ENCODE results near the gene FAM168A. TPM values are rescaled to one million over a fixed set of nuclear protein-coding genes. Genes with fewer than 3 reads are reported as not detected.
A peak's percentile ranks its signal among the peaks of the same experiment; 100 is the strongest.

The FAM168A gene
- total RNA-seq = 28.2 and 30.9 TPM in 2 replicates

GRCh38 chr11:73597956-73598718 lies at the start of gene FAM168A:
Gene FAM168A (minus strand): TSS chr11:73598112. CDS start chr11:73468474, 129,638 bp downstream.
- H3K9me3 ChIP-seq (ENCODE audit: low read depth, low read length) = no peaks in the 10 kb centered on the region
- peaks cover 45% of the 10 kb centered on the region for H3K79me2 ChIP-seq (ENCODE audit: insufficient read depth, low read length)
- H3K4me1 ChIP-seq (ENCODE audit: insufficient read depth, low read length) = peaks cover 14% of the 10 kb centered on the region
- no peaks in the 10 kb centered on the region for H3K36me3 ChIP-seq (ENCODE audit: insufficient read depth, low read length)
- H3K27me3 ChIP-seq (ENCODE audit: insufficient read depth, low read length) = no peaks in the 10 kb centered on the region
- peak within 1 kb of the TSS; percentile 82 for H3K4me3 ChIP-seq (ENCODE audit: insufficient read depth, low read length)
- H3K27ac ChIP-seq (ENCODE audit: low read depth, low read length) = peak within 1 kb of the TSS; percentile 75
- no peak for TF ChIP-seq CTCF (IDR thresholded peaks at IDR 0.05; ENCODE audit: extremely low read depth, low read depth, low read length)
- H3K4me2 ChIP-seq (ENCODE audit: insufficient read depth, low read length) = peak within 1 kb of the TSS; percentile 94
- H4K20me1 ChIP-seq (ENCODE audit: insufficient read depth, low read length) = peaks cover 22% of the 10 kb centered on the region
- H2AFZ ChIP-seq (ENCODE audit: low read length) = peak within 1 kb of the TSS; percentile 98
- DNase-seq (ENCODE audit: insufficient read length, low spot score, missing footprints) = peak; percentile 98

- Histone ChIP-seq H3K36me3 (ENCODE audit: insufficient read depth, low read length) (no peaks in the 10 kb centered on the region), H4K20me1 (ENCODE audit: insufficient read depth, low read length) (no peaks in the 10 kb centered on the region), H3K4me3 (ENCODE audit: insufficient read depth, low read length) (peak overlapping the region; percentile 51), H3K27ac (ENCODE audit: low read depth, low read length) (no peak overlapping the region), H3K27me3 (ENCODE audit: insufficient read depth, low read length) (peaks cover 9% of the 10 kb centered on the region), H3K9me3 (ENCODE audit: low read depth, low read length) (no peaks in the 10 kb centered on the region), H2AFZ (ENCODE audit: low read length) (peak overlapping the region; percentile 35), H3K4me2 (ENCODE audit: insufficient read depth, low read length) (peak overlapping the region; percentile 60), H3K4me1 (ENCODE audit: insufficient read depth, low read length) (no peaks in the 10 kb centered on the region), H3K79me2 (ENCODE audit: insufficient read depth, low read length) (no peaks in the 10 kb centered on the region)
- peak; percentile 98 for DNase-seq (ENCODE audit: insufficient read length, low spot score, missing footprints)
- TF ChIP-seq CTCF (IDR thresholded peaks at IDR 0.05; ENCODE audit: extremely low read depth, low read depth, low read length) = no peak
These were observed 49.7 kb upstream of the FAM168A start for GRCh38 chr11:73647459-73648100.

- Histone ChIP-seq H4K20me1 (ENCODE audit: insufficient read depth, low read length) (no peaks in the 10 kb centered on the region), H3K36me3 (ENCODE audit: insufficient read depth, low read length) (no peaks in the 10 kb centered on the region), H3K27me3 (ENCODE audit: insufficient read depth, low read length) (peaks cover 12% of the 10 kb centered on the region), H3K4me2 (ENCODE audit: insufficient read depth, low read length) (peak within 1 kb of the TSS; percentile 60), H3K79me2 (ENCODE audit: insufficient read depth, low read length) (no peaks in the 10 kb centered on the region), H2AFZ (ENCODE audit: low read length) (peak within 1 kb of the TSS; percentile 47), H3K9me3 (ENCODE audit: low read depth, low read length) (no peaks in the 10 kb centered on the region), H3K4me3 (ENCODE audit: insufficient read depth, low read length) (peak within 1 kb of the TSS; percentile 51), H3K27ac (ENCODE audit: low read depth, low read length) (no peak within 1 kb of the TSS), H3K4me1 (ENCODE audit: insufficient read depth, low read length) (no peaks in the 10 kb centered on the region)
- DNase-seq (ENCODE audit: insufficient read length, low spot score, missing footprints) = peak; percentile 71
- TF ChIP-seq CTCF (IDR thresholded peaks at IDR 0.05; ENCODE audit: extremely low read depth, low read depth, low read length) = no peak
These were observed 48.2 kb upstream of the FAM168A start, which contains the start of gene PLEKHB1 for GRCh38 chr11:73645972-73646631. Gene PLEKHB1 (plus strand): TSS chr11:73646581. CDS start chr11:73646609, 28 bp downstream.

Data from osteoblast (primary cell).